Vagina (tissue), 2 donors: ENCODE data around the gene BAX.

ENCODE experiments used
- POLR2A ChIP-seq, 2 donors: fragments of 450-650 bp; IDR thresholded peaks; one replicate each; pipeline ENCODE4 v1.6.1; 2017; ENCODE audit warnings: antibody characterized with exemption in 2 of 2, mild to moderate bottlenecking in 2 of 2, moderate library complexity in 2 of 2
- POLR2AphosphoS5 ChIP-seq, 2 donors: sonication (generic); formaldehyde crosslinking; IDR thresholded peaks; one replicate each; pipeline ENCODE4 v1.9.0; 2017; ENCODE audit warnings: antibody characterized with exemption in 2 of 2, mild to moderate bottlenecking in 2 of 2, low read depth in 1 of 2; ENCODE audit not compliant: insufficient read depth in 1 of 2
- TF ChIP-seq, protein P1 (sequence below), 3 experiments: fragments of 450-650 bp in 2 of 3; fragments of 200-600 bp in 1 of 3; sonication (generic) in 1 of 3; IDR thresholded peaks; one replicate each; pipeline ENCODE4 v1.5.1; 2017 to 2019; ENCODE audit warnings: antibody characterized with exemption in 3 of 3, mild to moderate bottlenecking in 2 of 3, moderate library complexity in 2 of 3

DNA sequence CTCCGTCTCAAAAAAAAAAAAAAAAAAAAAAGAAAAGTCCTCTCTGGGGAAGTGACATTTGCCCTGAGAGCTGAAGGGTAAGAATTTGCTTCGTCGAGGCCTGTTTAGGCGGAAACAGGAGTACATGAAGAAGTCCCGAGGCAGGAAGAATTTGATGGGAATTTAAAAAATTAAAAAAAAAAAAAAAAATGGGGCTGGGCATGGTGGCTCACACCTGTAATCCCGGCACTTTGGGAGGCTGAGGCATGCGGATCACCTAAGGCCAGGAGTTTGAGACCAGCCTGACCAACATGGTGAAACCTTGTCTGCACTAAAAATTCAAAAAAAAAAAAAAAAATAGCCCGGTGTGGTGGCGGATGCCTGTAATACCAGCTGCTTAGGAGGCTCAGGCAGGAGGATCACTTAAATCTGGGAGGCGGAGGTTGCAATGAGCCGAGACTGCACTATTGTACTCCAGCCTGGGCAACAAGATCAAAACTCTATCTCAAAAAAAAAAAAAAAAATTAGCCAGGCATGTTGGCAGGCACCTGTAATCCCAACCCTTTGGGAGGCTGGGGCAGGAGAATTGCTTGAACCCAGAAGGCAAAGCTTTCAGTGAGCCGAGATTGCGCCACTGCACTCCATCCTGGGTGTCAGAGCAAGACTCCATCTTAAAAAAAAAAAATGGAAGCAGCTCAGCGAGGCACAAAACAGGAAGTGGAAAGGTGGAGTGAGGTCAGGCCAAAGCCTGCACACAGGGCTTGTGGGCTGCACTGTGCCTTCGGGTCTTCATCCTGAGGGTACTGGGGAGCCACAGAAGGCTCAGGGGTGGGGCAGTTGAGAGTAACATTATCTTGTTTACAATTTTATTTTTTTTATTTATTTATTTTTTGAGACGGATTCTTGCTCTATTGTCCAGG is 4.9 kb downstream of the BAX start:
- TF ChIP-seq, protein P1, sequence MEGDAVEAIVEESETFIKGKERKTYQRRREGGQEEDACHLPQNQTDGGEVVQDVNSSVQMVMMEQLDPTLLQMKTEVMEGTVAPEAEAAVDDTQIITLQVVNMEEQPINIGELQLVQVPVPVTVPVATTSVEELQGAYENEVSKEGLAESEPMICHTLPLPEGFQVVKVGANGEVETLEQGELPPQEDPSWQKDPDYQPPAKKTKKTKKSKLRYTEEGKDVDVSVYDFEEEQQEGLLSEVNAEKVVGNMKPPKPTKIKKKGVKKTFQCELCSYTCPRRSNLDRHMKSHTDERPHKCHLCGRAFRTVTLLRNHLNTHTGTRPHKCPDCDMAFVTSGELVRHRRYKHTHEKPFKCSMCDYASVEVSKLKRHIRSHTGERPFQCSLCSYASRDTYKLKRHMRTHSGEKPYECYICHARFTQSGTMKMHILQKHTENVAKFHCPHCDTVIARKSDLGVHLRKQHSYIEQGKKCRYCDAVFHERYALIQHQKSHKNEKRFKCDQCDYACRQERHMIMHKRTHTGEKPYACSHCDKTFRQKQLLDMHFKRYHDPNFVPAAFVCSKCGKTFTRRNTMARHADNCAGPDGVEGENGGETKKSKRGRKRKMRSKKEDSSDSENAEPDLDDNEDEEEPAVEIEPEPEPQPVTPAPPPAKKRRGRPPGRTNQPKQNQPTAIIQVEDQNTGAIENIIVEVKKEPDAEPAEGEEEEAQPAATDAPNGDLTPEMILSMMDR (IDR thresholded peaks at IDR 0.05) = no peak
- TF ChIP-seq POLR2AphosphoS5 (IDR thresholded peaks at IDR 0.05; ENCODE audit: insufficient read depth in 1 of 2, low read depth in 1 of 2) = no peak
- TF ChIP-seq POLR2A (IDR thresholded peaks at IDR 0.05) = no peak
